ENCODE results near the gene C1QC.
A peak's percentile ranks its signal among the peaks of the same experiment; 100 is the strongest.

DNA sequence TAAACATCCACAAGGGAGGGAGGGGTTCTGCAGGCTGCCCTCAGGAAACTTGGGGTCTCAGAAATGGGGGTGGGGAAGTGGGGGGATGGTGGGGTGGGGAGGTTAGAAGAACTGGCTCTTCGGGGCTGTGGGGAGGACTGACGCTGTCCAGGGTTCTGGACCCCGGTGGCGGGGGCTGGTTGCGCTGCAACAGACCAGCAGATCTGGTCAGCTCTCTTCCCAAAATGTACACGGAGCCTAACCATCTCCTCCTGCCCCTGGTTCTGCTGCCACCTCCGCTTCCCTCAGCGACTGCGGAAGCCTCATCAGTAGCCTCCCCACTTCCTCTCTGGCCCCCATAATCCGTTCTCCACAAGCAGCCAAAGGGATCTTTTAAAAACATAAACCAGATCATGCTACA is 36.3 kb upstream of the C1QC start:
- TF ChIP-seq POLR2AphosphoS5 (IDR thresholded peaks at IDR 0.05; ENCODE audit: low read depth) (no peak), NANOG (IDR thresholded peaks at IDR 0.05; ENCODE audit: borderline replicate concordance) (no peak)
- TF ChIP-seq, protein P1, sequence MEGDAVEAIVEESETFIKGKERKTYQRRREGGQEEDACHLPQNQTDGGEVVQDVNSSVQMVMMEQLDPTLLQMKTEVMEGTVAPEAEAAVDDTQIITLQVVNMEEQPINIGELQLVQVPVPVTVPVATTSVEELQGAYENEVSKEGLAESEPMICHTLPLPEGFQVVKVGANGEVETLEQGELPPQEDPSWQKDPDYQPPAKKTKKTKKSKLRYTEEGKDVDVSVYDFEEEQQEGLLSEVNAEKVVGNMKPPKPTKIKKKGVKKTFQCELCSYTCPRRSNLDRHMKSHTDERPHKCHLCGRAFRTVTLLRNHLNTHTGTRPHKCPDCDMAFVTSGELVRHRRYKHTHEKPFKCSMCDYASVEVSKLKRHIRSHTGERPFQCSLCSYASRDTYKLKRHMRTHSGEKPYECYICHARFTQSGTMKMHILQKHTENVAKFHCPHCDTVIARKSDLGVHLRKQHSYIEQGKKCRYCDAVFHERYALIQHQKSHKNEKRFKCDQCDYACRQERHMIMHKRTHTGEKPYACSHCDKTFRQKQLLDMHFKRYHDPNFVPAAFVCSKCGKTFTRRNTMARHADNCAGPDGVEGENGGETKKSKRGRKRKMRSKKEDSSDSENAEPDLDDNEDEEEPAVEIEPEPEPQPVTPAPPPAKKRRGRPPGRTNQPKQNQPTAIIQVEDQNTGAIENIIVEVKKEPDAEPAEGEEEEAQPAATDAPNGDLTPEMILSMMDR (conservative IDR thresholded peaks at IDR 0.05; ENCODE audit: low read depth in 2 of 2): no peak
- TF ChIP-seq, protein P2, sequence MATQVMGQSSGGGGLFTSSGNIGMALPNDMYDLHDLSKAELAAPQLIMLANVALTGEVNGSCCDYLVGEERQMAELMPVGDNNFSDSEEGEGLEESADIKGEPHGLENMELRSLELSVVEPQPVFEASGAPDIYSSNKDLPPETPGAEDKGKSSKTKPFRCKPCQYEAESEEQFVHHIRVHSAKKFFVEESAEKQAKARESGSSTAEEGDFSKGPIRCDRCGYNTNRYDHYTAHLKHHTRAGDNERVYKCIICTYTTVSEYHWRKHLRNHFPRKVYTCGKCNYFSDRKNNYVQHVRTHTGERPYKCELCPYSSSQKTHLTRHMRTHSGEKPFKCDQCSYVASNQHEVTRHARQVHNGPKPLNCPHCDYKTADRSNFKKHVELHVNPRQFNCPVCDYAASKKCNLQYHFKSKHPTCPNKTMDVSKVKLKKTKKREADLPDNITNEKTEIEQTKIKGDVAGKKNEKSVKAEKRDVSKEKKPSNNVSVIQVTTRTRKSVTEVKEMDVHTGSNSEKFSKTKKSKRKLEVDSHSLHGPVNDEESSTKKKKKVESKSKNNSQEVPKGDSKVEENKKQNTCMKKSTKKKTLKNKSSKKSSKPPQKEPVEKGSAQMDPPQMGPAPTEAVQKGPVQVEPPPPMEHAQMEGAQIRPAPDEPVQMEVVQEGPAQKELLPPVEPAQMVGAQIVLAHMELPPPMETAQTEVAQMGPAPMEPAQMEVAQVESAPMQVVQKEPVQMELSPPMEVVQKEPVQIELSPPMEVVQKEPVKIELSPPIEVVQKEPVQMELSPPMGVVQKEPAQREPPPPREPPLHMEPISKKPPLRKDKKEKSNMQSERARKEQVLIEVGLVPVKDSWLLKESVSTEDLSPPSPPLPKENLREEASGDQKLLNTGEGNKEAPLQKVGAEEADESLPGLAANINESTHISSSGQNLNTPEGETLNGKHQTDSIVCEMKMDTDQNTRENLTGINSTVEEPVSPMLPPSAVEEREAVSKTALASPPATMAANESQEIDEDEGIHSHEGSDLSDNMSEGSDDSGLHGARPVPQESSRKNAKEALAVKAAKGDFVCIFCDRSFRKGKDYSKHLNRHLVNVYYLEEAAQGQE (IDR thresholded peaks at IDR 0.05; ENCODE audit: unreplicated experiment): peak; percentile 83
